Right lobe of liver (tissue), 4 donors: ENCODE results near the gene STK10.

Experiments
- CTCF ChIP-seq, 4 donors: fragments of 200-600 bp in 3 of 4; fragments of 450-650 bp in 1 of 4; IDR thresholded peaks; one replicate each; pipeline versions ENCODE4 v1.5.1 to v1.8.0; 2016 to 2022; ENCODE audit warnings: antibody characterized with exemption in 4 of 4, mild to moderate bottlenecking in 2 of 4
- POLR2A ChIP-seq: fragments of 450-650 bp; IDR thresholded peaks from one replicate; pipeline ENCODE4 v1.6.1; 2017; ENCODE audit warnings: antibody characterized with exemption, mild to moderate bottlenecking
- donor health status: DM: no; HTN: no; CAD: no.
- donor health status: DM: no; HTN: no; CAD: no.
- donor health status: DM: no; HTN: yes; CAD: no.

GRCh38 chr5:172115541-172115982 lies 72.5 kb downstream of the STK10 start:
- no peak for TF ChIP-seq CTCF (IDR thresholded peaks at IDR 0.05)
- TF ChIP-seq POLR2A: no peak
